AG04450 (cell line): ENCODE results near the gene TIMM29. TPM values are rescaled to one million over a fixed set of nuclear protein-coding genes. Genes with fewer than 3 reads are reported as not detected.

Experiments
- CTCF ChIA-PET: fragments of 300-600, 350-600 bp; formaldehyde crosslinking; extraction: SDS; loops from one replicate; lab custom pipeline; 2022; ENCODE audit warnings: antibody characterized with exemption, inconsistent platforms; lab: Charles Lee
- POLR2A ChIA-PET: fragments of 350-600 bp; formaldehyde crosslinking; extraction: SDS; loops from one replicate; lab custom pipeline; 2021; ENCODE audit warnings: antibody characterized with exemption, inconsistent platforms; lab: Yijun Ruan, JAX
- DNase-seq: peaks from one replicate; pipeline ENCODE4 v3.0.0-alpha.2; 2011; ENCODE audit warnings: low read depth, low spot score
- H3K27ac ChIP-seq: one replicate; pipeline ENCODE4 v1.5.1; 2012; ENCODE audit warnings: low read depth, low read length, control low read depth
- H3K27me3 ChIP-seq: one replicate; pipeline ENCODE4 v1.6.0; 2012; ENCODE audit warnings: low read length; ENCODE audit not compliant: control insufficient read depth, insufficient read depth
- H3K4me3 ChIP-seq: 2 replicates; pipeline ENCODE4 v1.5.1; 2011; ENCODE audit warnings: mild to moderate bottlenecking, low read depth, low read length, control low read depth
- H3K9me3 ChIP-seq: 2 replicates; pipeline ENCODE4 v1.5.1; 2012; ENCODE audit warnings: low read length; ENCODE audit not compliant: control insufficient read depth, insufficient read depth
- polyA plus RNA-seq: library from polyadenylated mRNA; depleted of rRNA; stranded (reverse); fragments of >200 nt; gene quantifications from 2 replicates; pipeline ENCODE4 v1.2.3, GENCODE V29; 2011; rRNA removed
- TF ChIP-seq, protein P1 (sequence below): IDR thresholded peaks from 2 replicates; pipeline ENCODE4 v1.5.1; 2011; ENCODE audit warnings: low read depth, low read length, control low read depth, inconsistent platforms

Gene TIMM29
- polyA plus RNA-seq, 1 experiment: 7.5 TPM

DNA sequence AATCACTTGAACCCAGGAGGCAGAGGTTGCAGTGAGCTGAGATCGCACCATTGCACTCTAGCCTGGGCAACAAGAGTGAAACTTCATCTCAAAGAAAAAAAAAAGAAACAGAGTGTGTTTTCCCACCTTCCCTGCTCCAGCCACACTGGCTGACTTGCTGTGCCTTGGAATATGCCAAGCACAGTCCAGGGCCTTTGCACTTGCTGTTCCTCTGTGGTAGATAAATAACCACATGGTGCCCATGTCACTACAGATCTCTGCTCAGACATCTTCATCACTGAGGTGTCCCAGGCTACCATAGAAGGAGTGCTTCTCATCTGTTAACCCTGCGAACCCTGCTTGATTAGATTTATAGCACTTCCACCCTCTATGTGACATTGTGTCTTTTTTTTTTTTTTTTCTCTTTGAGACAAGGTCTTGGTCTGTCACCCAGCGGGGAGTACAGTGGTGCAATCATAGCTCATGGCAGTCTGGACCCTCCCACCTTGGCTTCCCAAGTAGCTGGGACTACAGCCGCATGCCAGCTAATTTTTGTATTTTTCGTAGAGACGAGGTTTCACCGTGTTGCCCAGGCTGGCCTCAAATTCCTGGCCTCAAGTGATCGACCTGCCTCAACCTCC, 42.6 kb downstream of the TIMM29 start:
- TF ChIP-seq, protein P1, sequence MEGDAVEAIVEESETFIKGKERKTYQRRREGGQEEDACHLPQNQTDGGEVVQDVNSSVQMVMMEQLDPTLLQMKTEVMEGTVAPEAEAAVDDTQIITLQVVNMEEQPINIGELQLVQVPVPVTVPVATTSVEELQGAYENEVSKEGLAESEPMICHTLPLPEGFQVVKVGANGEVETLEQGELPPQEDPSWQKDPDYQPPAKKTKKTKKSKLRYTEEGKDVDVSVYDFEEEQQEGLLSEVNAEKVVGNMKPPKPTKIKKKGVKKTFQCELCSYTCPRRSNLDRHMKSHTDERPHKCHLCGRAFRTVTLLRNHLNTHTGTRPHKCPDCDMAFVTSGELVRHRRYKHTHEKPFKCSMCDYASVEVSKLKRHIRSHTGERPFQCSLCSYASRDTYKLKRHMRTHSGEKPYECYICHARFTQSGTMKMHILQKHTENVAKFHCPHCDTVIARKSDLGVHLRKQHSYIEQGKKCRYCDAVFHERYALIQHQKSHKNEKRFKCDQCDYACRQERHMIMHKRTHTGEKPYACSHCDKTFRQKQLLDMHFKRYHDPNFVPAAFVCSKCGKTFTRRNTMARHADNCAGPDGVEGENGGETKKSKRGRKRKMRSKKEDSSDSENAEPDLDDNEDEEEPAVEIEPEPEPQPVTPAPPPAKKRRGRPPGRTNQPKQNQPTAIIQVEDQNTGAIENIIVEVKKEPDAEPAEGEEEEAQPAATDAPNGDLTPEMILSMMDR: no peak
- Histone ChIP-seq H3K4me3 (no peak overlapping the region), H3K27ac (no peak overlapping the region), H3K27me3 (no peaks in the 10 kb centered on the region), H3K9me3 (no peaks in the 10 kb centered on the region)
- DNase-seq: no peak
- ChIA-PET CTCF (interaction anchor here (0.8 kb wide), 1 partner anchor 107 kb away, joined by 3 read pairs; no protein-coding TSS in a partner anchor), POLR2A (no interaction called here)

DNA sequence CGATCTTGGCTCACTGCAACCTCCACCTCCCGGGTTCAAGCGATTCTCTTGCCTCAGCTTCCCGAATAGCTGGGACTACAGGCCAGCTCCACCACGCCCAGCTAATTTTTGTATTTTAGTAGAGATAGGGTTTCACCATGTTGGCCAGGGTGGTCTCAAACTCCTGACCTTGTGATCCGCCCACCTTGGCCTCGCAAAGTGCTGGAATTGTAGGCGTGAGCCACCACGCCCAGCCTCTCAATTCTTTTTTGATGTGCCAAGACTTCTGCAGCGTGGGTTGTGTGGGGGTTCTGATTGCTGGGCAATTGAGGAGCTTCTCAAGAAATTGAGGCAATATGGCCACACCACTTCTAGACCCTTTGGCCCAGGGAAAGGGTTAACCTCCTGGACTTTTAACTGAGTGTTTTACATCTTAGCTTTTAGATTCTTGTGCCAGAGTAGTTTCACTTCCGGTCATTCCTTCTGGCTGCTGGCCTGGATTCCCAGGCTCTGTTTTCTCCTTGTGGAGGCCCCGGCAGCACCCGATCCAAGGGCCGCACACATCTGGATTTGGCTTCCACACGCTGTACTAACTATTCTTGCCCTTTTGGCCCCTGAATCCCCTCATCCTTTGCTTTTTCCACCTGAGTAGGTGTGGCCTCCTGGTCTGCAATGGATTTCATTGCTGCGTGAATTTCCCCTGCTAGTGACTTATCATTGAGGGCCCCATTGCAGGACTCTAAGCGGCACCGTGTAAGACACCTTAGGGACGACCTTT, 46.9 kb downstream of the TIMM29 start:
- Histone ChIP-seq H3K27ac (peak overlapping the region; percentile 70), H3K4me3 (peak overlapping the region; percentile 25), H3K27me3 (no peaks in the 10 kb centered on the region), H3K9me3 (no peaks in the 10 kb centered on the region; the same call in 1 of the 2 replicates)
- no peak for DNase-seq
- TF ChIP-seq, protein P1: no peak
- POLR2A ChIA-PET: interaction anchor here (0.8 to 1.0 kb wide), 2 partner anchors 14 to 15 kb away, joined by 3 to 5 read pairs; partner anchors contain the start of gene SMARCA4
- CTCF ChIA-PET: interaction anchor here (0.6 to 3.5 kb wide), 7 partner anchors 14 to 103 kb away, joined by 3 to 20 read pairs (median 9); no protein-coding TSS in a partner anchor

DNA sequence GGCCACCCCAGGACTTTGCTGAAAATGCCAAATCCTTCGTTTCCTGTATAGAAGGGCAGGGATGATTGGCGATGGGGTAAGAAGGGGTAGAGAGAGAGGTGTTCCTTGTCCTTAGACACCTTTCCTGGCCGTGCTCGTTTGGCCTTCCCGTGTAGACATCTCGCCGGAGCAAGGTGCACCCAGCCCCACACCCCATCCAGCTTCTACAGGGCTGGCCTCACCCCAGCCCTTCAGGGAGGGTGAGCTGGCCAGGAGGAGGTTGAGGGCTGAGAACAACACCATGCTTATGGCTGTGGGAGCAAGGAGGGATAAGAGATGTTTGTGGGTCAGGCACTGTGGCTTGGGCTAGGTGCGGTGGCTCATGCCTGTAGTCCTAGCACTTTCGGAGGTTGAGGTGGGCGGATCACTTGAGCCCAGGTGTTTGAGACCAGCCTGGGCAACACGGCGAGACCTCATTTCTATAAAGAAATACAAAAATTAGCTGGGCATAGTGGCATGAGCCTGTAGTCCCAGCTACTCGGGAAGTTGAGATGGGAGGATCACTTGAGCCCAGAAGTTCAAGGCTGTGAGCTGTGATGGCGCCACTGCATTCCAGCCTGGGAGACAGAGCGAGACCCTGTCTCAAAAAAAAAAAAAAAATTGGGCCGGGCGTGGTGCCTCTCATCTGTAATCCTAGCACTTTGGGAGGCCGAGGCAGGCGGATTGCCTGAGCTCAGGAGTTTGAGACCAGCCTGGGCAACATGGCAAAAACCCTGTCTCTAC, 47.7 kb downstream of the TIMM29 start:
- TF ChIP-seq, protein P1: no peak
- no peak for DNase-seq
- Histone ChIP-seq H3K9me3 (no peaks in the 10 kb centered on the region; the same call in 1 of the 2 replicates), H3K27me3 (no peaks in the 10 kb centered on the region), H3K4me3 (no peak overlapping the region), H3K27ac (peak overlapping the region; percentile 70)
- CTCF ChIA-PET: interaction anchor here (0.6 to 3.5 kb wide), 6 partner anchors 15 to 226 kb away, joined by 3 to 20 read pairs (median 9); no protein-coding TSS in a partner anchor
- POLR2A ChIA-PET: interaction anchor here (0.8 to 1.0 kb wide), 3 partner anchors 15 to 22 kb away, joined by 3 to 5 read pairs (median 3); partner anchors contain the start of gene SMARCA4

DNA sequence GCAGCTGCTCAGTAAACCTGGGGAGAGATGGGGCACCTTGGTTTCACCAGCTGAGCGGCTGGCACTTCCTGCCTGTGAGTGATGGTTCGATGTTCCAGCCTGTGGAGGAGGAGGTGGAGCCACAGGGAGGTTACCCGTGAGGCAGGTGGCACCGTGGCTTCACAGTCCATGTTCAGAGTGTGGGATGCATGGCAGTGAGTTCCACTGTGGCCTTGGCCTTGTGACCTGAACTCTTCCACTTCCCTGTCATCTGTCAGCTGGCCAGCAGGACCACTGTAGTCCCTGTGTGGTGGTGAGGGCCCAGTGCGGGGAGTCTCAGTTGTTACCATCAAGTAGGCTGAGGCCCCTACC, 49.1 kb downstream of the TIMM29 start:
- ChIA-PET POLR2A (no interaction called here), CTCF (interaction anchor here (1.3 kb wide), 1 partner anchor 36 kb away, joined by 4 read pairs; no protein-coding TSS in a partner anchor)
- Histone ChIP-seq H3K4me3 (no peak overlapping the region), H3K27ac (no peak overlapping the region), H3K27me3 (no peaks in the 10 kb centered on the region), H3K9me3 (no peaks in the 10 kb centered on the region; the same call in 1 of the 2 replicates)
- TF ChIP-seq, protein P1: no peak
- no peak for DNase-seq

Other genes starting within 250 kb of the TIMM29 start
- gene QTRT1, start 227.4 kb upstream of the TIMM29 start, polyA plus RNA-seq: 19.5 and 25.3 TPM in 2 replicates
- gene DNM2, start 210.7 kb upstream of the TIMM29 start, polyA plus RNA-seq: 36.9 and 49.1 TPM in 2 replicates
- 42.4 and 48.4 TPM in 2 replicates for gene TMED1, start 92.6 kb upstream of the TIMM29 start, polyA plus RNA-seq
- 0.45 and 0.67 TPM in 2 replicates for gene C19orf38, start 80.4 kb upstream of the TIMM29 start, polyA plus RNA-seq
- 23.5 and 26.0 TPM in 2 replicates for gene CARM1, start 57.3 kb upstream of the TIMM29 start, polyA plus RNA-seq
- 35.1 and 56.5 TPM in 2 replicates for gene YIPF2, start 172 bp upstream of the TIMM29 start, polyA plus RNA-seq
- gene SMARCA4, start 32.2 kb downstream of the TIMM29 start, polyA plus RNA-seq: 41.6 and 63.5 TPM in 2 replicates
- gene LDLR, start 160.7 kb downstream of the TIMM29 start, polyA plus RNA-seq: 49.6 and 59.7 TPM in 2 replicates
- gene SPC24, start 227.0 kb downstream of the TIMM29 start, polyA plus RNA-seq: 6.0 and 7.4 TPM in 2 replicates